Ureter (tissue), 1 donor: ENCODE data around the gene GPX7. TPM values are rescaled to one million over a fixed set of nuclear protein-coding genes. Genes with fewer than 3 reads are reported as not detected.

ENCODE experiments used
- DNase-seq: peaks from one replicate; pipeline ENCODE4 v3.0.0-alpha.2; 2020; ENCODE audit warnings: low spot score
- total RNA-seq: library from RNA; stranded (reverse); gene quantifications from one replicate; pipeline ENCODE4 v1.2.4, GENCODE V29; 2023
- donor health status: DM: yes; HTN: yes; CAD: no.

GPX7 gene
- total RNA-seq, 1 donor from 2014 or later: 8.9 TPM

- no peak for DNase-seq
Measured at GRCh38 chr1:52588027-52588426, 14.1 kb upstream of the GPX7 start.

- no peak for DNase-seq
Measured at GRCh38 chr1:52588535-52588934, 13.6 kb upstream of the GPX7 start.

- DNase-seq: no peak
Measured at GRCh38 chr1:52590266-52590665, 11.9 kb upstream of the GPX7 start.

GRCh38 chr1:52592637-52593323 is 9.4 kb upstream of the GPX7 start:
- DNase-seq: no peak

- DNase-seq: no peak
Measured at GRCh38 chr1:52593495-52593894, 8.7 kb upstream of the GPX7 start.

- DNase-seq: no peak
Measured at GRCh38 chr1:52595061-52595460, 7.1 kb upstream of the GPX7 start.

GRCh38 chr1:52597912-52598311 is 4.3 kb upstream of the GPX7 start:
- no peak for DNase-seq

GRCh38 chr1:52598729-52599128 is 3.4 kb upstream of the GPX7 start:
- DNase-seq: no peak

GRCh38 chr1:52599236-52599635 is 2.9 kb upstream of the GPX7 start:
- DNase-seq: no peak

- DNase-seq: no peak
Measured at GRCh38 chr1:52600533-52601179, 1.5 kb upstream of the GPX7 start.

GRCh38 chr1:52601519-52601918 is 652 bp upstream of the GPX7 start:
- no peak for DNase-seq

- peak; percentile 44 for DNase-seq
Measured at GRCh38 chr1:52602856-52603600, 857 bp downstream of the GPX7 start.

GRCh38 chr1:52603630-52604029 is 1.5 kb downstream of the GPX7 start:
- DNase-seq: no peak

GRCh38 chr1:52604063-52604770 is 2.0 kb downstream of the GPX7 start:
- DNase-seq: no peak

- DNase-seq: no peak
Measured at GRCh38 chr1:52613636-52614373, 11.6 kb downstream of the GPX7 start.

- no peak for DNase-seq
Measured at GRCh38 chr1:52614671-52615070, 12.5 kb downstream of the GPX7 start.

- no peak for DNase-seq
Measured at GRCh38 chr1:52615489-52616042, 13.4 kb downstream of the GPX7 start.

- no peak for DNase-seq
Measured at GRCh38 chr1:52621950-52622349, 19.8 kb downstream of the GPX7 start.

GRCh38 chr1:52623812-52624211 is 21.6 kb downstream of the GPX7 start:
- no peak for DNase-seq

GRCh38 chr1:52627028-52627427 is 24.9 kb downstream of the GPX7 start:
- DNase-seq: no peak

- no peak for DNase-seq
Measured at GRCh38 chr1:52628614-52629324, 26.6 kb downstream of the GPX7 start.
